ENCODE results near the gene KRTAP4-2.

DNA sequence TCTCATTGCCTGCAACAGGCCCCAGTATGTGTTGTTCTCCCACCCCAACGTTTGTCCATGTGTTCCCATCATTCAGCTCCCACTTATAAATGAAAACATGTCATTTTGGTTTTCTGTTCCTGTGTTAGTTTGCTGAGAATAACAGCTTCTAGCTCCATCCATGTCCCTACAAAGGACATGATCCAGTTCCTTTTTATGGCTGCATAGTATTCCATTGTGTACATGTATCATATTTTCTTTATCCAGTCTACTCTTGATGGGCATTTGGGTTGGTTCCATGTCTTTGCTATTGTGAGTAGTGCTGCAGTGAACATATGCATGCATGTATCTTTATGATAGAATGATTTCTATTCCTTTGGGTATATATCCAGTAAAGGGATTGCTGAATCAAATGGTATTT, 37.7 kb upstream of the KRTAP4-2 start:
- TF ChIP-seq CTCF (IDR thresholded peaks at IDR 0.05) (no peak), POLR2AphosphoS5 (IDR thresholded peaks at IDR 0.05) (no peak)
